Mesenteric fat pad (tissue), 1 donor: ENCODE results near the gene LAMP1. TPM values are rescaled to one million over a fixed set of nuclear protein-coding genes. Genes with fewer than 3 reads are reported as not detected.
"Not testable (repeated sequence)": the region's sequence is repeated elsewhere in the genome, so short reads cannot be mapped to it uniquely, and the experiment has no call there.

Source experiments
- DNase-seq: peaks from one replicate; pipeline ENCODE4 v3.0.0-alpha.2; 2020; ENCODE audit warnings: low spot score
- total RNA-seq: library from RNA; stranded (reverse); fragmentation: NEBNext Ultra II Directional; extraction: Animal tissue kit (Norgen Biotek cat#: 25700); gene quantifications from one replicate; pipeline ENCODE4 v1.2.1, GENCODE V29; 2021
- donor health status: DM: yes; HTN: yes; CAD: no.

The LAMP1 gene
- total RNA-seq, 1 donor from 2014 or later = 240 TPM

DNA sequence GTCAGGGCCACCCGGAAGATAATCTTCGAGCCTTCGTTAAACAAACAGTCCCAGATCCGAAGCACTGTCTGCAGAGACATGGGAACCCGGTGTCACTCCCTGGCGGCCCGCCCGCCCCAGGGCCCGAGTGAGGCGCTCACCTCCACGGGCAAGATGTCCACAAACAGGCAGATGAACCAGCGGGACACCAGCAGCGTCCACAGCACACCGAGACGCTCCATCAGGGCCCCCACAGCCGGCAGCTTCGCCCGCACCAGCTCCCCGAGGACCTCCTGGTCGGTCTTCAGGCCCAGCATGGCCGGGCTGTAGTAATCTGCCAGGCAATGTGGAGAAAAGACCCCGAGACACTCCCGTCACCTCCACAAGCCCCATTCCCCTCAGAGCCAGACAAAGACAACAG lies 28.7 kb downstream of the LAMP1 start:
- DNase-seq = no peak

DNA sequence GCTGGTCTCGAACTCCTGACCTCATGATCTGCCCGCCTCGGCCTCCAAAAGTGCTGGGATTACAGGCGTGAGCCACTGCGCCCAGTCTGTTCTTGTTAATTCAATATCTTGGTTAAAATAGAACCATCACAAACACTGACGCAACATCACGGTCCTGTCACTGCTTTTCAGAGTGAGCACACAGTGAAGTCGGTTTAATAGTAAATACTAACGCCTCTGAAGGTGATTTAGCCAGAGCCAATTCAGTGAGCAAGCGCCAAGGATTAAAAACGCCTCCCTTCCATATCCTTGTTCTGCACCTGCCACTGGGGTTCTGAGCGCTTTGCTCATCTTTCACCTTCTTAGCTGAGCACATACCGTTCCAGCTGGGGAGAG lies 30.3 kb downstream of the LAMP1 start:
- no peak for DNase-seq

DNA sequence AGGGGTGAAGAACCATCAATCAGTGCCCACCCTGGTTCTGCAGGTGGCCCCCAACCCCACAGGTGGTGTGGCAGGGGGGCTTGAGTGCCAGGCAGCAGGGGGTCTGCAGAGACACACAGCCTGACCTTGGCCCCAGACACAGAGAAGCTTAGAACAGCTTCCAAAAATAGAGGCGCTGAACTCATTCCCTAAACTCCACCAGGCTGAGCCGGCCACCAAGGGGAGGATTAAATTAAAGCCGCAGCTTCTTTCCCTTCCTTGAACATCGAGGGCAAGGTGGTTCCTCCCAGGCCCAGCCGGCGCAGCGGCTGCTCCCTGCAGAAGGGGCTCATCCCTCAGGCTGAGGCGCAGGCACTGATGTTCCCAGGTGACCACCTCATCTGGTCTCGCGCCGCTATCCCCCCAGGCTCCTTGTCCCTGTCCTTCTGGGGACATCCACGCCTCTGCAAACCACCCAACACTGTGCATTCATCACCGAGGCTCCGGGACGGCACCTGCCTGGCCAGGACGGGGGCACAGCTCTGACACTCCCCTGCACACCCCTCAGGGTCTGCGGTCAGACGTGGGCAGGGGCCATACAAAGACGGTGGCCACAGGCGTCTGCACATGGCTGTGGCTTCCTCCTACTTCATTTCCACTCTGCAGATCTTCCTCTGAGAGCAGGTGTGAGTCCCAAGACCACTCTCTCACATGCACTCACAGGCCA lies 30.9 kb downstream of the LAMP1 start:
- no peak for DNase-seq

DNA sequence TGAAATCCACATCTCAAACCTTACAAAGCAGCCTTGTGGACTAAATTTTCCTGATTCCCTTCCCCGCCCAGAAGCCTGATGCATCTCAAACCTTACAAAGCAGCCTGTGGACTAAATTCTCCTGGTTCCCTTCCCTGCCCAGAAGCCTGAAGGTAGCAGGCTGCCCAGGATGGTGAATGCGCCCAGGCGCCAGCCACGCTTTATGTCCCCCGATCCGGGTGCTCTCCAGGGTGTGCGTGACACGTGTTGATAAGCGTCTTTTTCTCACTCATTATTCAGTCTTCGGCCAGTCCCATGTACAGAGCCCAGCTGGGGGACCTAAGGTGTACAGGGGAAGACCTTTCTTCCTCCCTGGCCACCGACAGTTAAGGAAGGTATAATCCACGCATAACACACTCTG lies 31.8 kb downstream of the LAMP1 start:
- DNase-seq = no peak

DNA sequence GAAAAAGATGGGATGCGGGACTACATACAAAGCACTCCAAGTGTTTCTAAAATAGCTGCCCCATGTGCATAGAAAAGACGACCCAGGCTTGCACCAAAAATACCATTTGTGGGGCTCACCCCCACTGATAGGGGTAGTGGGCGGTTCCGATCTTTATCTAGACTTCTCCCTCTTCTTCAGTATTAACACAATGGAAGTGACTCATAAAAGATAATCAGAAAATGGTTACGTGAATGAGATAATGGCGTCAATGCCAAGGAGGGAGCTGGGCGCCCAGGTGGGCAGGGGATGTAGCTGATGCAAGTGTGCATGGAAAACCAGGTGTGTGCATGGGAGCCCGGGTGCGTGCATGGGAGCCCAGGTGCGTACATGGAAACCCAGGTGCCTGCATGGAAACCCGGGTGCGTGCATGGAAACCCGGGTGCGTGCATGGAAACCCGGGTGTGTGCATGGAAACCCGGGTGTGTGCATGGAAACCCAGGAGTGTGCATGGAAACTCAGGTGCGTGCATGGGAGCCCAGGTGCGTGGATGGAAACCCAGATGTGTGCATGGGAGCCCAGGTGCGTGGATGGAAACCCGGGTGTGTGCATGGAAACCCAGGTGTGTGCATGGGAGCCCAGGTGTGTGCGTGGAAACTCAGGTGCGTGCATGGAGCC lies 32.7 kb downstream of the LAMP1 start:
- no peak for DNase-seq

DNA sequence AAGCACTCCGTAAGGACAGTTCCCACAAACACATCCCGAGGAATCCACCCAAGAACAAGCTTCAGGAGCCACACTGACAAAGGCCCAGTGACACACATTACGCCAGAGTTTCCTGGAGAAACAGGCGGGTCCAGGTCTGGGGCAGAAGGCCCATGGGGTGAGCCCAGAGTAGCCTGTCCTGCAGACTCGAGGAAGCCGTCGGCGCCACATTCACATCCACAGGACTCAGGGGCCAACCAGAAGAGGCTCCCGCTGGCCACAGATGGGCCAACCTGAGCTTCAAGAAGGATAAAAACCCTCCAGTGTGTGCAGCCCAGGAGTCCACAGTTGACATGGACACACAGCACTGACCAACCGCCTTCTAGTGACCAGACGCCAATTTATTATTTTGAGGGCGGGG lies 35.6 kb downstream of the LAMP1 start:
- DNase-seq = no peak

DNA sequence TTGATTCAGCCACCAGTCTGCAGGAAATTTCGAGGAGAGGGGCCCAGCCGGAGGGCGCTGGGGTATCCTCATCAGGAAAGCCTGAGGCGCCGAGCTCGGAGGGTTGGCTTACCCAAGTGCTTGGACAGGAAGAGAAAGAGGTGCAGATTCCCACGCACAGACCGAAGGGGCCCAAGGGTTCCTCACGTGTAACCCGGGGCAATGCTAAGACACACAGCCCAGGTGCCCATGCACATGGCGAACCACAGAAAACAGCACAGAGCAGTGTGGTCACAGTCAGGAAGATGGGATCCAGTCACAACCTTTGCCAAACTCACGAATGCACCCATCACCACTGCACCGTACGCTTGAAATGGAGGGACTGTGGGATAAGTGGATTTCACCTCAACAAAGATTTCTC lies 36.0 kb downstream of the LAMP1 start:
- no peak for DNase-seq

DNA sequence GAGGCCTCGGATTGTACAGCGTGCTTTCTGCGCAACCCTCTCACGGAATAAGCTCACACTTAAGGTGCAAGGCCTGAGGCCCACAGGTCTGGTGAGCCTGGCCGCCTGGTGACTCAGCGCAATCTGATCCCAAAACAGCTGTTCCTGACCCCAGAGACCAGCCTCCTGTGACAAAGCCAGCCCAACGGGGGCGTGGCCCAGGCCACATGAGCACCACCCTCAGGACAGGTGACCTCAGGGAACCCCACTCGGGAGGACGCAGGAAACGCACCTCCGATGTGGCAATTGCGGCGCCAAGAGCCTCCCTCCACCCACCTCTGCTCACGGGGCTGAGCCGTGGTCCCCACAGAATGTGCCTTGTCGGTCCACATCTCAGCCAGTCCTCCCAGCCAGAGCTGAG lies 40.5 kb downstream of the LAMP1 start:
- DNase-seq = no peak

DNA sequence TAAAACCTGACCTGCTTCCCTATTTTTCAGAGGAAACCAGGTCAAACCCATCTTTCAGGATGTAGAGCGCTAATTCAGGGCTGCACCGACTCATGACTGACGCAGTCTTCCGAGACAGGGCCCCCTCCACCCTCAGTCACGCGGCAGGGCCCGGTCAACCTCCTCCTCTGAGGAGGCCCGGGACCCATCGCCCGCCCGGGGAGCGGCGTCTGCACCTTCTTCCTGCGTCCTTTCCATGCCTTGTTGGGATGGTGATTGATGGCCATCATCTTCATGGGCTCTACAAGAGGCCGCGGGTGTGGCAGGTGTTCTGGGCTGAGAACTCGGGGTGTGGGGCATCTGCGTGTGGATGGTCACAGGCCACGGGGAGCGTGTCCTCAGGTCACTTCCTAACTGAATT lies 40.9 kb downstream of the LAMP1 start:
- no peak for DNase-seq

DNA sequence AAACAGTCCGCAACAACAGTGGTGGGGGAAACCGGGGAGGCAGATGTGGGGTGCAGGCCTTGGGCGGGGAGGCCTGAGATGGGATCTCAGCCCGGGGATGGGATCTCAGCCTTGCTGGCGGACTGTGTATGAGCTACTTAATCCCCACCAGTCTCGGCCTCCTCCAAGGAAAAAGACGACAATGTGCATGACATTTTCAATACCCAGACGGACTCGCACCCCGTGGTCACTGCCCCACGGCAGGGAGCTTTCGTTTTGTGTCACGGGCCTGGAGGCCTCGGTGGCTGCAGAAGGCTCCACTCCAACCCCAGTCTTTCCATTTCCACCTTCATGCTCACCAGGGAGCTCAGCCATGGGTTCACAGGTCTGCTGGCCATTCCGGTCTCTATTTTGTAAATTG lies 41.4 kb downstream of the LAMP1 start:
- DNase-seq = no peak

DNA sequence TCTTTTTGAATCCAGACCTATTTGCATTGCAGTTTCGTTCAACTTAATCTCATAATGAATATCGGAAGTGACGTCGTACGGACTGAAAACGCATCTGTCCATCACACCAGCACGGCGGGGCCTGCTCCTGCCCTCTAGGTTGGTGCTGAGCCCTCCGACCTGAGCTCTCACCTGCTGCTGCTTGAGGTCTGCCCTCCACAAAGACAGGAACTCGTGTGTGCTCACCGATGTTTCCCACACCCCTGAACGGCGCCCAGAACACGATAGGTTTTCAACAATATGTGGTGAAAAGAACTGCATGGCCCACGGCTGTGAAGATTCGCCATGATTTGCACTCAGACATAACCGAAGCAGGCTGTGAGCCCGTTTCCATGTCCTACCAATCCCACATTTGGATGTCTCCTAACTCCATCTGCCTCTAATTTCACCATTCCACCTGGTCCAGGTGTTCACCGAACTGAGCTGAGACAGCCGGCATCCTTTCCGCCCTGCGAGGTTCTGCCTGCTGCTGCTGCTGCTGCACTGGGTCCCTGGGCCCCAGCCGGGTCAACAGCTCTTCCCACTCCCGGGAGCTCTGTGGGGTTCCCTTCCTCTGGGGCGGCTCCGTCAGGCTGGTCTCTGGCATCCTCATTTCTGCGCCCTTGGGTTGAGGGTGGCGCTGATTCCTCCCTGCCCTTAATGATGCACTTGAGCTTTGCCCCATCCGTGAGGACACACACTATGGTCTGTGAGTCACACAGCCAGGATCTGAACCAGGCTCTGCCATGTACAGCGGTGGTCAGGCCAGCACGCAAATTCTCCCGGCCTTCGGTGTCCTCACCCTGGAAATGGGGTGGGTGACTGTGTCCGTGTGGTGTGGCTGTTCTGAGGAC lies 46.0 kb downstream of the LAMP1 start:
- DNase-seq = no peak

DNA sequence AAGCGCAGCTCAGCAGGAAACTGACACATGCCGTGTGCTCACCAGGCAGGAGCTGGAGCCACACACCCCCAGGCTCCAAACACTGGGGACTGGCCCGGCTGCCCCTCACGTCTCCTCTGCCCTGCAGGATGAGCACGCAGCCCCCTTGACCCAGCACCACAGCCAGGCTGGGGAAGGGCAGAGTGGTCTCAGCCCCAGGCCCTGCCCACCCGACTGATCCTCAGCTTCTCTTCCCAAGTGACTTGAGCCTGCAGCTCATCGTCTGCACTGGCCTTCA lies 46.6 kb downstream of the LAMP1 start:
- DNase-seq = no peak

DNA sequence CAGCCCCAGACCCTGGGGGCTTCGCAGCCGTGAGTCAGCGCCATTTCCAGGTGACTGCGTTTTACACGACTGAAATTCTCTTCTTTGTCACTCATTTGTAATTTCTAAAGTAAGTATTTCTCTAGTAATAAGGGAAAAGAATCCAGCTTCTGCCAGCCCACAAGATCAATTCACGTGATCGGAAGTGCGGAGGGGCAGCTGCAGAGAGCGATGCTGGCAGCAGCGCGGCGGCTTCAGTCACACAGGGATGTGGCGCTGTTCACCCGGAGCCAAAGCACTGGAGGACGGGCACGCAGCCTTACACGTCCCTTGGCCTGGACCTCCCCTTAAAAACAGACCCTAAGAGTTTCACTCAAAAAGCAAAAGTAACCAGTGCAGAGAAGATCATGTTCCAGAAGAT lies 48.4 kb downstream of the LAMP1 start:
- DNase-seq = no peak

DNA sequence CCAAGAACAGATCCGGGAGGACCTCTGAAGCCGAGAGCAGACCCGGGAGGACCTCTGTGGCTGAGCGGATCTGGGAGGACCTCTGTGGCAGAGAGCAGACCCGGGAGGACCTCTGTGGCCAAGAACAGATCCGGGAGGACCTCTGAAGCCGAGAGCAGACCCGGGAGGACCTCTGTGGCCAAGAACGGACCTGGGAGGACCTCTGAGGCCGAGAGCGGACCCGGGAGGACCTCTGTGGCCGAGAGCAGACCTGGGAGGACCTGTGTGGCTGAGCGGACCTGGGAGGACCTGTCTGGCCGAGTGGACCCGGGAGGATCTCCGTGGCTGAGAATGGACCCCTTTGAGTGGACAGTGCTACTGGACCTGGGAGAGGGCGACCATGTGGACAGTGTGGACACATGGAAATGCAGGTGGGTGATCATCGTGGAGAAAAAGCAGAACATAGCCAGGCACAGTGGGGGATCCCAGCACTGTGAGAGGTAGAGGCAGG lies 50.7 kb downstream of the LAMP1 start:
- not testable (repeated sequence) for DNase-seq

DNA sequence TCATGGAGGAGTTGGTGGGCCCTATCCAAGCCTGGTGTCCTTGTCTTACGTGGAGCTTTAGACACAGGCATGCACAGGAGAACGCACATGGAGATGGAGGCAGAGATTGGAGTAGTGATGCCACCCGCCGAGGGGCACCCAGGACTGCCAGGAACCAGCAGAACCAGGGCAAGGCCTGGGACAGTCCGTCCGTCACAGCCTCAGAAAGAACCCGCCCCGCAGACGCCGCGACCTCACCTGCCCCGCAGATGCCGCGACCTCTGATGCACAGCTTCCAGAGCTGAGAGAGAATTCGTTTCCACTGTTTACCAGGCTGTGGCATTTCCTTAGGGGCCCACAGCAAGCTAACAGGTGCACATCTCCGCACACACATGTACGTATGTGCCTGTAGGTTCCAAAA lies 51.6 kb downstream of the LAMP1 start:
- DNase-seq = no peak

DNA sequence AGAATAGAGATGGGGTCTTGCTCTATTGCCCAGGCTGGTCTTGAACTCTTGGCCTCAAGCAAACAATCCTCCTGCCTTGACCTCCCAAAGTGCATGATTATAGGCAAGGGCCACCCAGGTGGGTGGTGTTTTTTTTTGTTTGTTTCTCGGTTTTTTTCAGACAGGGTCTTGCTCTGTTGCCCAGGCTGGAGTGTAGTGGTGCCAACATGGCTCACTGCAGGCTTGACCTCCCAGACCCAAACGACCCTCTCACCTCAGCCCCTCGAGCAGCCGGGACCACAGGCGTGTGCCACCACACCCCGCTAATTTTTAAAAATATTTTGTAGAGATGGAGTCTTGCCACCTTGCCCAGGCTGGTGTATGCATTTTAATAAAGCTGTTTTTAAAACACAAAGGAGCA lies 52.0 kb downstream of the LAMP1 start:
- no peak for DNase-seq

DNA sequence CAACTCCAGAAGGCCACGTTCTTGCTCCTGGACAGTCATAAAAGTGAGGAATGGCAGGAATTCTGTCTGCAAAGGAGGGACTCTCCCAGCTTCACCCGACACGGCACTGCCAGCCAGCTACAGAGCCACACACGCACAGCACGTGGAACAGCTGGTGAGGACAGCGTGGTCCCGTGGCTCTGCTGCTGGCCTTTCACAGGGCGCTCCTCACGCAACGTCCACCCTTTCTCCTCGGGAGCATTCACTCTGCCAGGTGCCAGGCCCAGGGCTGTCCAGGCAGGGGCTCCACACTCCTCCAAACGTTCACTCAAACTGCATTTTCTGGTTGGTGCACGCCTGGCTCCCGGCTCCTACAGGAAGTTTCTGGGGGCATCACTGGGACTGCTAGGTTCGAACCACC lies 52.5 kb downstream of the LAMP1 start:
- DNase-seq = no peak

DNA sequence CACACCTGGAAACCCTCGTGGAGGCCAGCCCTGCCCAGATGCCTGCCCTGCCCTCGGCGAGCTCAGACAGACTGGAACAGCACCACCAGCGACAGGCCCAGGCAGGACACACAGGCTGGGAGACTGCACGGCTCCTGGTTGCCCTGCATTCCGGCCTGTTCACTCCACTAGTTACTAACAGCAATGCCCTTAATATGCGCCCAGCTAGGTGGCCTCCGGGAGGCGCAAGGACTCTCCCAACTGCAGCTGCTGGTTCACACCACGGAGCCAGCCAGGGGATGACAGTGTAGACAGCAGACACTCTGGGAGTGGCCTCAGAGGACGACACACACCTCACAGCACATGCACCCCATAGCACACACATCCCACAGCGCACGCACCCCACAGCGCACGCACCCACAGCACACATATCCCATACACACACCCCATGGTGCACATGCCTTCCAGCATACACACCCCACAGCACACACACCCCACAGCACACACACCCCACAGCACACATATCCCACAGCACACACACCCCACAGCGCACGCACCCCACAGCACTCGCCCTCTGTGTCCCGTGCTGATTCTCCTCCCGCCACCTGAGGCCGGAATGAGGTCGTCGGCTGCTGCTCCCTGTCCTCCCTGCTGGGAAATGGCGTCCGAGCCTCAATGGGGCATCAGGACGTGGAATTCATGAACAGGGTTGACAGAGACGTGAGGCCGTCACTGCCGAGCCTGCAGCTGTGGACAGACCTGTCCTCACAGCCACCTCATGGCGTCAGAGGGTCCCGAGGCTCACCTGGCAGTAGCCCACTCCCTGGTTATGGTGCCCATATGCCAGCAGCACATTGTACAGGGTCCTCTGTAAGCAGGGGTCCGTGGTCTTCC lies 53.3 kb downstream of the LAMP1 start:
- DNase-seq = no peak

DNA sequence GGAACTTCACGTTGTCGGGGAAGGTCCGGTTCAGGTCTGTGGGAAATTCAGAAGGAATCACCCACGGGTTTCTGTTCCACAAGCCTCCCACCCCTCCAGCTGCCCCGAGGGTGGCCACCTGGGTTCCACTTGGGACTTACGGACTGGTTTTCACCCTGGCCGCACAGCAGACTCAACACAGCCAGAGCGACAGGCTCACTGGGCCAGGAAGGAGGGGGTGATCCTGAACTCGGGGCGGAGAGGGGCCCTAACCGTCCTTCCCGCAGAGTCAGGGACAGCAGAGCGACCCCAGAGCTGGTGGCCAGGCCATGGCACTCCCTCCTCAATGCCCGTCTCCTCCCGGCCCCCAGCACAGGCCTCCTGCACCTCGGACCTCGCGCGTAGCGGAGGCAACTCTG lies 53.9 kb downstream of the LAMP1 start:
- DNase-seq = no peak

DNA sequence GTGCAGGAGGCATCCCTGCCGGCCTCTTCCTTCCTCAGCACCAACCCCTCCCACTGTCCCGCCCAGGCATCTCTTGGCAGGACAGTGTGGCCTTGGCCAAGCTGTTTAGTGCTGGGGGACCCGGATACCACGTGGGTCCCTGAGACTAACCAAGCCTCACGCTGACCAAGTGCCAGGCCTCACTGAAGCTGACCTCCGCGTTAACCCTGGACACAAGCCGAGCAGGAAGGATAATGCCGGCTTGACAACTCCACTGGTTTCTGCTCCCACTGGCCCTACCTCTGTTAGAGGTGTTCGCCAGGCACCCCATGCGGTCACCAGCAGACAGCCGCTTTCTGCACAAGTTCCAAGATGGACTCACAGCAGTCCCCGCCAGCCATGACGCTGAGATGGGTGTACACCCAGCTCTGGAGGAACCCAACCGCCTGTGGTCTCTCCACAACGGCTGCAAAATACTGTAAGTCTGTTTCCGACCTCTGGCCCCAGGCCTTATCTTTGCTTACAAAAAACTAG lies 54.5 kb downstream of the LAMP1 start:
- DNase-seq = no peak

DNA sequence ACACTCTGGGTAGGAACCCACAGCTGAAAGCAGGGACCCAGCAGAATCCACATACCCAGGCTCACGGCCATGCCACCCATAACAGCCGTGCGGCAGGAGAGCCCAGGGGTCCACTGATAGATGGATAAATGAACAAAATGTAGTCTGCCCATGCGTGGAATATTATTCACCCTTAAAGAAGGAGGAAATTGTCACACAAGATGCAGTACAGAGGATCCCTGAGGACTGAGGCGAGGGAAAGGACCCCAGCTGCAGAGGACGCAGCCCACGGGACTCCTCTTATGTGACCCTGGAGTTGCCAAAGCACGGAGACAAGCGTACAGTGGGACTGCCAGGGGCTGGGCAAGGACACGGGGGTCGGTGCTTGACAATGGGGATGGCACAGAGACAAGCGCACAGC lies 56.2 kb downstream of the LAMP1 start:
- no peak for DNase-seq
